Transverse colon (tissue), 4 donors: ENCODE results near the gene PDS5A.

ENCODE experiments used
- CTCF ChIP-seq, 5 experiments: fragments of 200-600 bp in 3 of 5; fragments of 450-650 bp in 2 of 5; sonication (generic) in 3 of 5; IDR thresholded peaks; 1 replicate in 2 of 5; 2 replicates in 3 of 5; pipeline ENCODE4 v1.5.1; 2016 to 2017; ENCODE audit warnings: antibody characterized with exemption in 5 of 5, inconsistent platforms in 3 of 5, mild to moderate bottlenecking in 2 of 5, moderate library complexity in 1 of 5
- EP300 ChIP-seq: sonication (generic); formaldehyde crosslinking; IDR thresholded peaks from one replicate; pipeline ENCODE4 v1.6.1; 2017; ENCODE audit warnings: antibody characterized with exemption, low read depth
- POLR2A ChIP-seq: fragments of 450-650 bp; IDR thresholded peaks from one replicate; pipeline ENCODE4 v1.6.1; 2016; ENCODE audit warnings: antibody characterized with exemption, mild to moderate bottlenecking, moderate library complexity
- POLR2AphosphoS5 ChIP-seq, 3 donors: sonication (generic); formaldehyde crosslinking; IDR thresholded peaks; one replicate each; pipeline ENCODE4 v1.6.1; 2016; ENCODE audit warnings: antibody characterized with exemption in 3 of 3

GRCh38 chr4:39822662-39823061 is 155.0 kb downstream of the PDS5A start:
- TF ChIP-seq CTCF (IDR thresholded peaks at IDR 0.05) (no peak), POLR2A (no peak), POLR2AphosphoS5 (IDR thresholded peaks at IDR 0.05) (no peak), EP300 (no peak)
